Activated T-helper 1 cell treated with anti-CD3 and anti-CD28 coated beads, Interleukin-12 subunit alpha, Interleukin-12 subunit beta, Interleukin-2, Interleukin-4 antibody, amounts not matched to agents 30 ng/mL and 10 ng/mL and 1 ng/mL, durations not matched to agents 14 hours and 24 hours and 36 hours (primary cell): ENCODE results near the gene GTF2F2. TPM values are rescaled to one million over a fixed set of nuclear protein-coding genes. Genes with fewer than 3 reads are reported as not detected.

Experiments used
- DNase-seq: peaks from one replicate; pipeline ENCODE4 v3.0.0; 2021; ENCODE audit warnings: low spot score
- H3K27ac Mint-ChIP-seq: one replicate; pipeline ENCODE4 v1.8.0; 2021; ENCODE audit warnings: mild to moderate bottlenecking, mixed read lengths
- H3K27me3 Mint-ChIP-seq: one replicate; pipeline ENCODE4 v1.8.0; 2022; ENCODE audit warnings: mild to moderate bottlenecking, moderate library complexity, mixed read lengths; ENCODE audit not compliant: insufficient read depth
- H3K36me3 Mint-ChIP-seq: one replicate; pipeline ENCODE4 v1.8.0; 2021; ENCODE audit warnings: low read depth, mixed read lengths
- H3K4me1 Mint-ChIP-seq: one replicate; pipeline ENCODE4 v1.8.0; 2021; ENCODE audit warnings: low read depth, mixed read lengths
- H3K4me3 Mint-ChIP-seq: one replicate; pipeline ENCODE4 v1.8.0; 2021; ENCODE audit warnings: mild to moderate bottlenecking, moderate library complexity, mixed read lengths
- H3K9me3 Mint-ChIP-seq: one replicate; pipeline ENCODE4 v1.8.0; 2021; ENCODE audit warnings: mixed read lengths
- intact Hi-C: fragments of 100-400 bp; cut with micrococcal nuclease; formaldehyde crosslinking; loops from one replicate; pipeline ENCODE4 v1.15.1; 2024
- total RNA-seq: library from RNA; stranded (reverse); gene quantifications from 2 replicates; pipeline ENCODE4 v1.2.3, GENCODE V29; 2022

GTF2F2 gene
- total RNA-seq, 1 donor from 2014 or later = 30.1 TPM

DNA sequence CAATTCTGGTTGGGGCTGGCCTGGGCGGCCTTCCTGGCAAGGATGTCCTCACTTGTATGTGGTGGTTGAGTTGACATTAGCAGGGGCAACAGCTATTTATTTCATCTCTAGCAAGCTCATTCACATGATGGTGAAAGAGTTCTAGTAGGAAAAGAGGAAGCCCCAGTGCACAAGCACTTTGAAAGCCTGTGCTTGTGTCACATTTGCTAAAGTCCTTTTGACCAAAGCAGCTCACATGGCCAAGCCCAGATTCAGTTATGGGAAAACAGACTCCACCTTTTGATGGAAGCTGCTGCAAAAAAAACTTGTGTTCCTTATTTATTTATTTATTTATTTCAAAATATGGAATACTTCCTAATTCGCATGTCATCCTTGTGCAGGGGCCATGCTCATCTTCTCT is 17.2 kb downstream of the GTF2F2 start:
- intact Hi-C loops = no loop called here
- DNase-seq = no peak
- Mint-ChIP-seq H3K27ac (no peak overlapping the region), H3K9me3 (peaks cover 16% of the 10 kb centered on the region), H3K4me1 (peaks cover 3% of the 10 kb centered on the region), H3K36me3 (peaks cover 23% of the 10 kb centered on the region), H3K27me3 (no peaks in the 10 kb centered on the region), H3K4me3 (no peak overlapping the region)

DNA sequence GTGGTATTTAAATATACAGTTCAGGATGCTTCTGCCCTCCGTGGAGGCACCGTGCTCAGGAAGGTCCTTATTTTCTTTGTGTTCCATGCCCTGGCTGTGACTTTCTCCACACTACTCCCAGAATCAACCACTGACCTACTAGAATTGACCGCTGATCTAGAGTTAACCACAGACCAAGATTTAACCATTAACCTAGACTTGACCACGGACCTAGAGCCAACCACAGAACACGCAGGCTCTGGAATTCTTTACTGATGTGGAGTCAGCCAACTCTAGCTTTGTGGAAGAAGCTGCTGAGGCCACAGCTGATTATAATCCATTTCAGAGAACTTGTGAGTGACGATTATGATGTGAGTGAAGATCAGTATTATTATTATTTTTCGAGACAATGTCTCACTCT is 18.0 kb downstream of the GTF2F2 start:
- H3K4me3 Mint-ChIP-seq = no peak overlapping the region
- H3K27me3 Mint-ChIP-seq = no peaks in the 10 kb centered on the region
- DNase-seq = no peak
- H3K36me3 Mint-ChIP-seq = peaks cover 19% of the 10 kb centered on the region
- H3K9me3 Mint-ChIP-seq = peaks cover 9% of the 10 kb centered on the region
- H3K27ac Mint-ChIP-seq = no peak overlapping the region
- H3K4me1 Mint-ChIP-seq = no peaks in the 10 kb centered on the region
- intact Hi-C loops = no loop called here

DNA sequence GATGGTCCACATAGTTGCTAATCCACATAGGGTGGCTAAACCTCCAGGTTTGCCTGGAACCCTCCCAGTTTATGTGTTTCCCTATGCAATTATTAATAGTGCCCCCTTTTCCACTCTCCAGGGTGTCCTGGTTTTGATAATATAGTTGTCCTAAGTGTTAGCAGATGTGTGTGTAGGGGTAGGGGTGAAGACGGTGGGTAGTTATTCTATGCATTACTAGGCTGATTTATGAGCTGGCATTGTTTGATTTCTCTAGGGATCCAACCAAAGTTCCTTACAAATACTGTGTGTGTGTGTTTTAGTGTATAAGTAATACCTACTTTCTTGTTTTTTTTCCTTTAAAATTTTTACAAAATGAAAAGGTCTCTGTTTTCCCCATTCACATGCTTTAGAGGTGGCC is 21.1 kb downstream of the GTF2F2 start:
- H3K27me3 Mint-ChIP-seq = no peaks in the 10 kb centered on the region
- no peak for DNase-seq
- H3K4me3 Mint-ChIP-seq = no peak overlapping the region
- peaks cover 22% of the 10 kb centered on the region for H3K36me3 Mint-ChIP-seq
- H3K27ac Mint-ChIP-seq = no peak overlapping the region
- intact Hi-C loops = no loop called here
- H3K9me3 Mint-ChIP-seq = no peaks in the 10 kb centered on the region
- H3K4me1 Mint-ChIP-seq = peaks cover 7% of the 10 kb centered on the region

DNA sequence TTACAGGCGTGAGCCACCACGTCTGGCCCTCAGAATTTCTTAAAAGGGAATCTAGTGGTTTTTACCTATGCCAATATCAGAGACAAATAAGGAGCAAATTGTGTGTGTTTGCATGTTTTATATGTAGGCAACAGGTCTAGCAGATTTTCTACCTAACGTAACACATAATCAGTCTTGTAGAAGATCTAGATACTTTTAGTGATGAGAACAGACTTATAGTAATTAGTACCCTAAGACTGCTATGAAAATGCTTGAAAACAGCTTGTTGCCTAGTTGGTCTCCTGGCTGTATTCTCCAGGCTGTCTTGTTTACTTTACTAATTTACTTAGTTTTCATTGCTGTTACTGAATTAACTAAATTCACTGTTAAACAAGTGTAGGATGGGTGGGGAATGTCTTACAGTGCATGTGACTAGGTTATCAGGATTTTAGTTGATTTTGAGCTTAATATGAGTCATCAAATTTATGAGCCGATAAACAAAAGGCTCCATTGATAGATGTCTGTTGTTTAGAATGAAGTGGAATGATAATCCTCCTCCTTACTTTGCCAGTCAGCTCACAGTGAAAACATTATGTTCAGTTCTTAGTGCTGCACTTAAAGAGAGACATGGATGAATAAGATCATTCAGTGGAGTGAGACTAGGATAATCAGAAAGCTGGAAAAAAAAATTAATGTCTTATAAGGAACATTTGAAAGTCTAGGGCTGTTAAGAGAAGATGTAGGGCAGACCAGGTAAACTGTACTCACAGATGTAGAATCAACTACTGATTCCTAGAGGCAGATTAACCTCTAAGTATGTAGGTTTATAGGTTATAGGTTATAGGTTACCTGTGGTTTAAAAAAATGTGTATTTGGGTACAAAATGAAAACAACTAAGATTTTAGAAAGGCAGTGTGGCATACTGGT is 22.4 kb downstream of the GTF2F2 start:
- H3K4me3 Mint-ChIP-seq = no peak overlapping the region
- intact Hi-C loops = no loop called here
- H3K36me3 Mint-ChIP-seq = peaks cover 22% of the 10 kb centered on the region
- no peaks in the 10 kb centered on the region for H3K9me3 Mint-ChIP-seq
- no peak for DNase-seq
- H3K27ac Mint-ChIP-seq = no peak overlapping the region
- no peaks in the 10 kb centered on the region for H3K27me3 Mint-ChIP-seq
- peaks cover 10% of the 10 kb centered on the region for H3K4me1 Mint-ChIP-seq

DNA sequence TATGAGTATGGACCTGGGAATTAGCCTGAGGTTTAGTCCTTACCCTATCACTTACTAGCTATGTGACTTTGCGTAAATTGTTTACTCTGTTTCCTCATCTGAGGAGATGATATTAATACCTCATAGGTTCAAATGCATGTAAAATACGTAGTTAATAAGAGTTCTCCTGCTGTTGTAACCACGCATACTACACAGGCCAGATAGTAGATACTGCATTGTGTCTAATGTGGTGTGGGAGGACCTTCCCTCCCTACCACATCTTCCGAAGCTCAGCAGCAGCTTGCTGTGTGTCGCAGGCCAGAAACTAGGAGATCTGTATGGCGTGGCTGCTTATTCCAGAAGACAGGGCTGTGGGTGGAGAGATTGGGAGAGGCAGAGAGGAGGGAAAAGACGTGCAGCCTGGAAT is 23.0 kb downstream of the GTF2F2 start:
- peaks cover 10% of the 10 kb centered on the region for H3K4me1 Mint-ChIP-seq
- H3K9me3 Mint-ChIP-seq = no peaks in the 10 kb centered on the region
- H3K4me3 Mint-ChIP-seq = no peak overlapping the region
- DNase-seq = no peak
- H3K36me3 Mint-ChIP-seq = peaks cover 16% of the 10 kb centered on the region
- intact Hi-C loops = no loop called here
- H3K27ac Mint-ChIP-seq = no peak overlapping the region
- H3K27me3 Mint-ChIP-seq = no peaks in the 10 kb centered on the region

DNA sequence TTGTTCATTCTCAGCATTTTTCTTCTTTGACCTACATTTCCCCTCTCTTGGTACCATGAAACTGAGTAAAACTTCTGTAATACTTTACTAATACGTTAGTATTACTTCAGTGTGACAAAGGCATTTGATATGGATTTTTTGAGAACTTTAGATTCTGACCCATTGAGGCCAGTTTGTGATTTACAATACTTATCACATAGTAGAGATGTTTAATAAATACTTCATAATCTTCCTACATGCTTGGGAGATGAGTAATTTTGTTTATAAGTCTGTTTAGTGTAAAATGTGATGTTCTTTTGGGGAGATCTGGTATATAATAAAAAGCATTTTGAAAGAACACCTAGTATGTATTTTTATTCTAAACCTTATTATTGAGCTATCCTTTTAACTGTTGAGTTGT is 29.7 kb downstream of the GTF2F2 start:
- H3K27me3 Mint-ChIP-seq = no peaks in the 10 kb centered on the region
- no peak overlapping the region for H3K27ac Mint-ChIP-seq
- peaks cover 10% of the 10 kb centered on the region for H3K4me1 Mint-ChIP-seq
- H3K36me3 Mint-ChIP-seq = peaks cover 17% of the 10 kb centered on the region
- intact Hi-C loops = no loop called here
- DNase-seq = no peak
- H3K4me3 Mint-ChIP-seq = no peak overlapping the region
- no peaks in the 10 kb centered on the region for H3K9me3 Mint-ChIP-seq

DNA sequence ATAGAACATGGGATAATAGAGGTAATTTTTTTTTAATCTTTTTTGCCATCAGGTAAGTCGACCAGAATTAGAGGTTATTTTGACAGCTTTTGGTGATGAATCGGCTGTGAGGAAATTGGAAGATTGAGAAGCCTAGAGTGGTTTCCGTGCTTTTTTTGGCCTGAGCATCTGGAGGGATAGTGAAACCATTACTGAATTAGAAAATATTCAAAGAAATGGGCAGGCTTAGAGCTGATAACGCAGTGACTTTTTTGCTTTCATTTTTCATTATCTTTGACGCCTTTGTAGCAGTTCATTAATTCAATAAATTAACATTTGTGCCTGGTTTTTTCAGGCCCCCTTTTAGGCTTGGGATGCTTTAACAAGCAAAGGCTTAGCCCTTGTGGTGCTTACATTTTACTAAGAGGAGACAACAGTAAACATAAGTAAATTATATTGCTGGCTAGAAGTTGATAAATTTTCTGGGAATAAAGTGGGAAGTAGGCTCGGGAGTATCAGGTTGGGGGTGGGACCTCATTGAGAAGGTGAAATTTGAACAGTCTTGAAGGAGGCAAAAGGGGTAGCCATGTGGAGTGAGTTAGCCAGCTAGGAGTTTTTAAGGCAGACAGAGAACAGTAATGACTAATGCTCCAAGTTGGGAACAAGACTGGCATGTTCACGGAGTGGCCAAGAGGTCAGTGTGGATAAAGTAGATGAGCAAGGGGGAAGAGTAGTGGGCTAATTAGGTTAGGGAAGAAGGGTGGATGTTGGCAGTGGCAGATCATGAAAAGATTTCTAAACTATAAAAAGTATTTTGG is 36.5 kb downstream of the GTF2F2 start:
- Mint-ChIP-seq H3K27ac (no peak overlapping the region), H3K27me3 (no peaks in the 10 kb centered on the region), H3K4me3 (no peak overlapping the region), H3K9me3 (peaks cover 11% of the 10 kb centered on the region), H3K4me1 (peaks cover 9% of the 10 kb centered on the region), H3K36me3 (peaks cover 47% of the 10 kb centered on the region)
- no peak for DNase-seq
- intact Hi-C loops = no loop called here

DNA sequence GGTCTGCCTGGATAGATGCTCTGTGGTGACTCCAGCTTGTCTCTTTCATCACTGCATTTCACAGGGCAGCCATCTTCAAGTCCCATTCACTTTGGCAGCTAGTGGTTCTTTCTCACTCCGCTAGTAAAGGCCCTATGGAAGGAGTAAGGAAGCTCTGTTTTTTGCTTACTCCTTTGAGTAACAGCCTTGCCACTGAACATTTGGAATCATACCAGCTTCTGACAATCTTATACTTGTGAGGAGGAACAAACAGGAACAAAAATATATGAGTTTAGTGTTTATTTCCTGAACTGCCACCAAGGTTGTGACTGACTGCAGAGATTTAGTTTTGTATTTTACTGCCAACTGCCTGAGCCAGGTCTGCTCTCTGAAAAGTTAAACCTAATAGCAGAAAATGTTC is 41.9 kb downstream of the GTF2F2 start:
- Mint-ChIP-seq H3K27me3 (no peaks in the 10 kb centered on the region), H3K36me3 (peaks cover 32% of the 10 kb centered on the region), H3K4me1 (peaks cover 14% of the 10 kb centered on the region), H3K4me3 (no peak overlapping the region), H3K27ac (no peak overlapping the region), H3K9me3 (peaks cover 11% of the 10 kb centered on the region)
- intact Hi-C loops = loop anchor here (1.0 kb wide), 1 partner anchor 8 kb away; no protein-coding TSS in a partner anchor
- no peak for DNase-seq

DNA sequence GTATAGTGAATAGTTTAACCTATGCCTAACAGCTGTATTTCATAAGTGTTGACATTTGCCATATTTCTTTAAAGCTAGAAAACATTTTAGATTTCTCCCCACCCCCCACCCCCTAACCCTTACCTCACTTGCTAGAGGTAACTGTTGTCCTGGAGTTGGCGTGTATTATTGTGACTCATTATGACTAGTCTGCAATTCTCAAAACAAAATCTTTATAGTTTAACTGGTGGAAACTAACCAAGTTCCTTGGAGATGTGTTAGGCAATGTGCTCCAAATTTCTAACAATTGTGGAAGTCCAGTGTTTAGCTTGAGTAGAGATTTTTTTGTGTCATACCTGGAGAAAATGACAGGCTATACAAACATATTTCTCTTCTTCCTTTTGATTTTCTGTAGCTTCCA is 42.5 kb downstream of the GTF2F2 start:
- Mint-ChIP-seq H3K27me3 (no peaks in the 10 kb centered on the region), H3K4me3 (no peak overlapping the region), H3K27ac (no peak overlapping the region), H3K4me1 (peaks cover 14% of the 10 kb centered on the region), H3K9me3 (peaks cover 10% of the 10 kb centered on the region), H3K36me3 (peaks cover 29% of the 10 kb centered on the region)
- intact Hi-C loops = loop anchor here (1.0 kb wide), 1 partner anchor 7 kb away; no protein-coding TSS in a partner anchor
- no peak for DNase-seq

DNA sequence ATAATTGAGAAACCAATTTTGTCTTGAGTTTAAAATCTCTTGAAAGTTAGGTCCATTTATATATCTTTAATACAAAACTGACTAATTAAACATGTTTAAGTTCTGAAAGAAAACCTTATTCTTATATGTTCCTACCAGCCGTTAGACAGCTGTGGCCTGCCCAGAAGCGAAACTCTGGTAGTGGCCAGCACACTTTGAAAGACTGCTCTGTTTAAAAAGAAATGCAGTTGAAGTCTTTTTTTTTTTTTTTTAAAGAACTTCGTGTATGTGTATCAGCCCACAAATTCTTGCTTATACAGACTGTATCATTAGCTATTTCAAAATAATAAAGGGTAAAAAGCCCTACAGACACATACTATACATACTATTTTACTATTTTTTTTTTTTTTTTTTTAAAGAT is 46.5 kb downstream of the GTF2F2 start:
- DNase-seq = no peak
- intact Hi-C loops = no loop called here
- Mint-ChIP-seq H3K4me3 (no peak overlapping the region), H3K9me3 (no peaks in the 10 kb centered on the region), H3K27ac (no peak overlapping the region), H3K27me3 (no peaks in the 10 kb centered on the region), H3K4me1 (peaks cover 14% of the 10 kb centered on the region), H3K36me3 (peaks cover 9% of the 10 kb centered on the region)

DNA sequence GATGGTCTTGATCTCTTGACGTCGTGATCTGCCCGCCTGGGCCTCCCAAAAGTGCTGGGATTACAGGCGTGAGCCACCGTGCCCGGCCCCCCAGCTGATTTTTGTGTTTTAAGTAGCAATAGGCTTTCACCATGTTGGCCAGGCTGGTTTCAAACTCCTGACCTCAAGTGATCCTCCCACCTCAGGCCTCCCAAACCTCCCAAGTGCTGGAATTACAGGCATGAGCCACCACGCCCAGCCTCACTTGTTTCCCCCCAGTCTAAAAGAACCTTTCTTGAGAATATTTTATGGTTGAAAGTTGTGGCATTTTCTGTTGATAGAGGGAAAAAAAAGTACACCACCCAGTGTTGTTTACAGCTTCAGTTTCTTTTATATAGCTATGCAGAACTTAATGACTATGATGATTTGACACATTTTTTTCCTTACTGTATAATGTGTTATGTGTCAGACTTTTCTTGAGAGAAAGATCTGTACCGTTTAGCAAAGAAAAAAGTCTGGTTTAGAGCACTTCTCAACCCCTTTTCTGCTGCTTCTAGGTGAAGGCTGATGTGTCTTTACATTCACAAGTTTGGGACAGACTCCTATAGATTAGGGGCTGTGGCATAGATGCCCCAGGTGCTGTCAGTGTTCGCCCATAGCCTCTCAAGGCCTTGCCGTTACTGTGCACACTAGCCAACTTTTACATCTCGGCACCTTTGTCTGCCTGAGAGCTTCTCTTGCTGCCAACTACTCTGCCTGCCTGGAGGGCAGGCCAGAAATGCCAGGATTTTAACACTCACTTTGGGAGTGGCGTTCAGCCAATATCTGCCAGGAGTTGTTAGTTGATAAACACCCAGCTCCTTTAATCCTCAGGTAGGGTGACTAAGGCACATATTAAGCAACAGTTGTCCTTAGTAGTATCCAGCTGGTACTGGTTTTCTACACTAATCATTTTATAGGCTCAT is 47.6 kb downstream of the GTF2F2 start:
- no peaks in the 10 kb centered on the region for H3K9me3 Mint-ChIP-seq
- H3K27me3 Mint-ChIP-seq = no peaks in the 10 kb centered on the region
- no peak overlapping the region for H3K4me3 Mint-ChIP-seq
- intact Hi-C loops = no loop called here
- peaks cover 19% of the 10 kb centered on the region for H3K4me1 Mint-ChIP-seq
- DNase-seq = no peak
- peaks cover 16% of the 10 kb centered on the region for H3K36me3 Mint-ChIP-seq
- H3K27ac Mint-ChIP-seq = no peak overlapping the region

DNA sequence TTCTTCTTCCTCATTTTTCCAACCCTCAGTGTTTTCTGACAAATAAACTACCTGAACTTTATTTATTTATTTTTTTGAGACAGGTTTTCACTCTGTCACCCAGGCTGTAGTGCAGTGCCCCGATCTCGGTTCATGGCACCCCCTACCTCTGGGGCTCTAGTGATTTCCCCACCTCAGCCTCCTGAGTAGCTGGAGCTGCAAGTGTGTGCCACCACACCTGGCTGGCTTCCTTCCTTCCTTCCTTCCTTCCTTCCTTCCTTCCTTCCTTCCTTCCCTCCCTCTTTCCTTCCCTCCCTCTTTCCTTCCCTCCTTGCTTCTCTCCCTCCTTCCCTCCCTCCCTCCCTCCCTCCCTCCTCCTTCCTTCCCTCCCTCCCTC is 48.2 kb downstream of the GTF2F2 start:
- intact Hi-C loops = no loop called here
- Mint-ChIP-seq H3K36me3 (peaks cover 16% of the 10 kb centered on the region), H3K9me3 (no peaks in the 10 kb centered on the region), H3K4me3 (no peak overlapping the region), H3K27ac (no peak overlapping the region), H3K27me3 (no peaks in the 10 kb centered on the region), H3K4me1 (peaks cover 20% of the 10 kb centered on the region)
- no peak for DNase-seq
